Sigmoid colon (tissue), 4 donors: ENCODE measurements around the gene AP2A1.

Source experiments
- CTCF ChIP-seq, 4 experiments: fragments of 450-650 bp in 3 of 4; fragments of 200-600 bp in 1 of 4; IDR thresholded peaks; one replicate each; pipeline ENCODE4 v1.5.1; 2016 to 2019; ENCODE audit warnings: antibody characterized with exemption in 4 of 4, mild to moderate bottlenecking in 3 of 4, moderate library complexity in 2 of 4
- EP300 ChIP-seq, 4 donors: sonication (generic); formaldehyde crosslinking; IDR thresholded peaks; one replicate each; pipeline ENCODE4 v1.6.1; 2017; ENCODE audit warnings: antibody characterized with exemption in 4 of 4
- POLR2A ChIP-seq, 2 donors: fragments of 450-650 bp; IDR thresholded peaks; one replicate each; pipeline ENCODE4 v1.6.1; 2016; ENCODE audit warnings: antibody characterized with exemption in 2 of 2, mild to moderate bottlenecking in 2 of 2, moderate library complexity in 2 of 2
- POLR2AphosphoS5 ChIP-seq, 4 donors: sonication (generic); formaldehyde crosslinking; IDR thresholded peaks; one replicate each; pipeline ENCODE4 v1.6.1; 2017; ENCODE audit warnings: antibody characterized with exemption in 4 of 4

- no peak for TF ChIP-seq CTCF (IDR thresholded peaks at IDR 0.05)
- TF ChIP-seq EP300 (IDR thresholded peaks at IDR 0.05) = no peak
- TF ChIP-seq POLR2A (IDR thresholded peaks at IDR 0.05) = no peak
- TF ChIP-seq POLR2AphosphoS5 (IDR thresholded peaks at IDR 0.05) = no peak
These were observed 87.1 kb downstream of the AP2A1 start for GRCh38 chr19:49853852-49854377.
